Mesendoderm (in vitro differentiated cells): ENCODE results near the gene LDLRAD1. TPM values are rescaled to one million over a fixed set of nuclear protein-coding genes. Genes with fewer than 3 reads are reported as not detected.

Source experiments
- DNase-seq: peaks from one replicate; pipeline ENCODE4 v3.0.0; 2013
- H2AK5ac ChIP-seq: 2 replicates; pipeline ENCODE4 v1.6.1; 2013; ENCODE audit warnings: low read length, inconsistent platforms
- H2BK120ac ChIP-seq: 2 replicates; pipeline ENCODE4 v1.6.1; 2013; ENCODE audit warnings: low read depth, mild to moderate bottlenecking, low read length, moderate library complexity, mixed read lengths
- H2BK15ac ChIP-seq: replicated peaks from 2 replicates; pipeline ENCODE4 v1.6.1; 2013; ENCODE audit warnings: low read depth, mild to moderate bottlenecking, moderate library complexity
- H2BK5ac ChIP-seq: 2 replicates; pipeline ENCODE4 v1.6.1; 2013; ENCODE audit warnings: low read length, inconsistent platforms
- H3K18ac ChIP-seq: 2 replicates; pipeline ENCODE4 v1.6.1; 2013; ENCODE audit warnings: mild to moderate bottlenecking, low read length, mixed read lengths
- H3K23ac ChIP-seq: one replicate; pipeline ENCODE4 v1.6.1; 2013; ENCODE audit warnings: low read length
- H3K27ac ChIP-seq: 2 replicates; pipeline ENCODE4 v1.5.1; 2013; ENCODE audit warnings: low read depth, mild to moderate bottlenecking, inconsistent platforms, low read length, moderate library complexity
- H3K27me3 ChIP-seq: 2 replicates; pipeline ENCODE4 v1.6.1; 2013; ENCODE audit warnings: low read length, control low read depth, mild to moderate bottlenecking, inconsistent platforms; ENCODE audit not compliant: insufficient read depth, poor library complexity
- H3K36me3 ChIP-seq: 2 replicates; pipeline ENCODE4 v1.6.1; 2013; ENCODE audit warnings: low read length, inconsistent platforms; ENCODE audit not compliant: control insufficient read depth, insufficient read depth
- H3K4ac ChIP-seq: one replicate; pipeline ENCODE4 v1.6.1; 2013; ENCODE audit warnings: low read depth, mild to moderate bottlenecking, low read length, moderate library complexity
- H3K4me1 ChIP-seq: 2 replicates; pipeline ENCODE4 v1.6.1; 2013; ENCODE audit warnings: low read depth, low read length, inconsistent platforms; ENCODE audit not compliant: control insufficient read depth
- H3K4me2 ChIP-seq: 2 replicates; pipeline ENCODE4 v1.6.1; 2013; ENCODE audit warnings: low read length
- H3K4me3 ChIP-seq: 2 replicates; pipeline ENCODE4 v1.5.1; 2013; ENCODE audit warnings: mild to moderate bottlenecking, low read length
- H3K56ac ChIP-seq: one replicate; pipeline ENCODE4 v1.6.1; 2013; ENCODE audit warnings: low read length
- H3K79me1 ChIP-seq: 2 replicates; pipeline ENCODE4 v1.6.1; 2013; ENCODE audit warnings: low read length, inconsistent platforms
- H3K79me2 ChIP-seq: 2 replicates; pipeline ENCODE4 v1.6.1; 2013; ENCODE audit warnings: mild to moderate bottlenecking, low read length; ENCODE audit not compliant: control insufficient read depth, insufficient read depth
- H3K9ac ChIP-seq: 2 replicates; pipeline ENCODE4 v1.6.1; 2013; ENCODE audit warnings: low read length, inconsistent platforms
- H4K5ac ChIP-seq: one replicate; pipeline ENCODE4 v1.6.1; 2013; ENCODE audit warnings: low read length
- H4K8ac ChIP-seq: one replicate; pipeline ENCODE4 v1.6.1; 2013; ENCODE audit warnings: low read depth, mild to moderate bottlenecking, control low read depth, low read length, moderate library complexity
- WGBS: extraction: QIAGEN DNeasy Blood & Tissue Kit; methylation state at CpG from one replicate; pipeline ENCODE4 v1.1.7; 2013; ENCODE audit warnings: low lambda C conversion rate, missing lambda C conversion rate; ENCODE audit not compliant: insufficient coverage; ENCODE audit errors: extremely low coverage; 5-methylcytosine and 5-hydroxymethylcytosine counted together
- polyA plus RNA-seq, 2 experiments: library from polyadenylated mRNA; stranded (reverse); fragments of 200-250 nt; gene quantifications; one replicate each; pipeline ENCODE4 v1.2.3, GENCODE V29; 2013

LDLRAD1 gene
- 0.04 TPM for polyA plus RNA-seq (2013, experiment 1 of 2)
- not detected for polyA plus RNA-seq (2013, experiment 2 of 2)

- Histone ChIP-seq H3K27ac (no peak within 1 kb of the TSS), H3K56ac (no peak within 1 kb of the TSS), H4K5ac (no peak within 1 kb of the TSS), H3K4ac (no peak within 1 kb of the TSS), H3K4me3 (no peak within 1 kb of the TSS), H2BK120ac (no peak within 1 kb of the TSS), H3K79me2 (no peaks in the 10 kb centered on the region), H3K18ac (no peak within 1 kb of the TSS), H3K23ac (no peak within 1 kb of the TSS), H2BK5ac (no peak within 1 kb of the TSS), H3K4me1 (peaks cover 2% of the 10 kb centered on the region), H3K9ac (no peak within 1 kb of the TSS), H3K27me3 (no peaks in the 10 kb centered on the region), H3K4me2 (no peak within 1 kb of the TSS), H2BK15ac (no peak within 1 kb of the TSS), H4K8ac (no peak within 1 kb of the TSS), H3K36me3 (no peaks in the 10 kb centered on the region), H3K79me1 (no peaks in the 10 kb centered on the region), H2AK5ac (no peak within 1 kb of the TSS)
- no CpG with 5 or more reads among the region's 6 CpGs for WGBS
- DNase-seq = no peak
These were observed at the start of gene LDLRAD1 for GRCh38 chr1:54017979-54018378. TSS of gene LDLRAD1 (minus strand) at chr1:54018186. CDS start at chr1:54018112, 74 bp downstream.

DNA sequence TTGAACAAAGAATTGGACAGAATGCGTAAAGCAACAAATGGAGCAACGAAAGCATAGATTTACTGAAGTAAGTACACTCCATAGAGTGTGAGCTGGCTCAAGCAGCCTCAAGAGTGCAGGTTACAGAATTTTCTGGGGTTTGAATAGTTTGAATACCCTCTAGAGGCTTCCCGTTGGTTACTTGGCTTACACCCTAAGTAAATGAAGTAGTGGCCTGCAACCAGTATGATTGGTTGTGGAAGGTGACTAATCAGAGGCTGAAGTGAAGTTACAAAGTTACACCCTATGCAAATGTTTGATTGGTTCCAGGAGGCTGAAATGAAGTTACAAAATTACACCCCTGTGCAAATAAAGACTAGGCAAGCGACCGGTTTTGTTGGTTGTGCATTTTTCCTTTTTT lies 46.3 kb upstream of the LDLRAD1 start:
- no CpG with 5 or more reads among the region's 5 CpGs for WGBS
- no peak overlapping the region for H2BK5ac ChIP-seq
- H3K36me3 ChIP-seq = no peaks in the 10 kb centered on the region
- H3K4ac ChIP-seq = no peak overlapping the region
- H3K79me1 ChIP-seq = no peaks in the 10 kb centered on the region
- H3K56ac ChIP-seq = no peak overlapping the region
- no peaks in the 10 kb centered on the region for H3K79me2 ChIP-seq
- no peak overlapping the region for H2AK5ac ChIP-seq
- no peak overlapping the region for H2BK15ac ChIP-seq
- no peak overlapping the region for H4K5ac ChIP-seq
- DNase-seq = no peak
- no peaks in the 10 kb centered on the region for H3K27me3 ChIP-seq
- no peak overlapping the region for H3K23ac ChIP-seq
- no peak overlapping the region for H4K8ac ChIP-seq
- no peak overlapping the region for H3K9ac ChIP-seq
- no peak overlapping the region for H3K4me3 ChIP-seq
- no peak overlapping the region for H3K18ac ChIP-seq
- no peak overlapping the region for H2BK120ac ChIP-seq
- H3K27ac ChIP-seq = no peak overlapping the region
- no peak overlapping the region for H3K4me2 ChIP-seq
- H3K4me1 ChIP-seq = no peaks in the 10 kb centered on the region

DNA sequence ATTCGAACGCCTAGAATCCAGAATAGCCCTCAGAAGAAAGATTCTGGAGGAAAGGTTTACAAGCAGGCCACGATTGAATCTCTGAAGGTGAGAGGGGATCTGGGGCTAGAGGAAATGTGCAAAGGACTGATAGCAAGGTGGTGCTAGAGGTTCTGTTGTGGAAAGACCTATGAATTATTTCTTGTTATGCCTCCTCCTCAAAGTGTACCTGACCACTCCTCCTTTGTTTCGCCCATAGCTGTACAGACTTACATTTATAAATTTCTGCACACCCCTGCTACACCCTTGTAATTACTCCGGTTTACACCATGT lies 36.4 kb upstream of the LDLRAD1 start:
- peak; percentile 2 for DNase-seq
- Histone ChIP-seq H2BK5ac (no peak overlapping the region), H3K18ac (no peak overlapping the region), H3K4me3 (no peak overlapping the region), H3K27ac (no peak overlapping the region), H3K79me1 (peaks cover 7% of the 10 kb centered on the region), H3K23ac (no peak overlapping the region), H2BK15ac (no peak overlapping the region), H2AK5ac (no peak overlapping the region), H3K56ac (no peak overlapping the region), H3K79me2 (peaks cover 6% of the 10 kb centered on the region), H3K4me2 (no peak overlapping the region), H3K4me1 (no peaks in the 10 kb centered on the region), H3K36me3 (no peaks in the 10 kb centered on the region), H3K4ac (no peak overlapping the region), H4K8ac (peak overlapping the region; percentile 67), H2BK120ac (no peak overlapping the region), H3K9ac (no peak overlapping the region), H4K5ac (no peak overlapping the region), H3K27me3 (no peaks in the 10 kb centered on the region)
- no CpG with 5 or more reads among the region's 5 CpGs for WGBS

- no peaks in the 10 kb centered on the region for H3K4me1 ChIP-seq
- H2BK15ac ChIP-seq = no peak overlapping the region
- peak overlapping the region; percentile 56 for H3K4me3 ChIP-seq
- DNase-seq = no peak
- peaks cover 7% of the 10 kb centered on the region for H3K79me1 ChIP-seq
- H3K23ac ChIP-seq = peak overlapping the region; percentile 52
- H2AK5ac ChIP-seq = no peak overlapping the region
- H4K8ac ChIP-seq = peak overlapping the region; percentile 67
- peak overlapping the region; percentile 54 for H3K4me2 ChIP-seq
- H3K36me3 ChIP-seq = no peaks in the 10 kb centered on the region
- no CpG with 5 or more reads among the region's 21 CpGs for WGBS
- peak overlapping the region; percentile 82 for H3K9ac ChIP-seq
- peak overlapping the region; percentile 92 for H3K56ac ChIP-seq
- peak overlapping the region; percentile 7 for H2BK5ac ChIP-seq
- H3K4ac ChIP-seq = peak overlapping the region; percentile 39
- no peak overlapping the region for H4K5ac ChIP-seq
- no peak overlapping the region for H2BK120ac ChIP-seq
- H3K18ac ChIP-seq = no peak overlapping the region
- no peaks in the 10 kb centered on the region for H3K27me3 ChIP-seq
- peak overlapping the region; percentile 7 for H3K27ac ChIP-seq
- H3K79me2 ChIP-seq = peaks cover 6% of the 10 kb centered on the region
These were observed 35.9 kb upstream of the LDLRAD1 start for GRCh38 chr1:54053745-54054437.

- Histone ChIP-seq H2BK5ac (peak within 1 kb of the TSS; percentile 7), H3K36me3 (no peaks in the 10 kb centered on the region), H3K4me1 (no peaks in the 10 kb centered on the region), H2AK5ac (no peak within 1 kb of the TSS), H3K23ac (peak within 1 kb of the TSS; percentile 52), H3K9ac (peak within 1 kb of the TSS; percentile 82), H2BK15ac (no peak within 1 kb of the TSS), H3K56ac (peak within 1 kb of the TSS; percentile 92), H4K8ac (peak within 1 kb of the TSS; percentile 67), H2BK120ac (no peak within 1 kb of the TSS), H3K4me3 (peak within 1 kb of the TSS; percentile 77), H3K4ac (peak within 1 kb of the TSS; percentile 39), H3K79me2 (peaks cover 6% of the 10 kb centered on the region), H3K27ac (peak within 1 kb of the TSS; percentile 46), H3K18ac (no peak within 1 kb of the TSS), H4K5ac (no peak within 1 kb of the TSS), H3K4me2 (peak within 1 kb of the TSS; percentile 57), H3K79me1 (peaks cover 7% of the 10 kb centered on the region), H3K27me3 (no peaks in the 10 kb centered on the region)
- WGBS = no CpG with 5 or more reads among the region's 59 CpGs
- DNase-seq = peak; percentile 100
These were observed 35.2 kb upstream of the LDLRAD1 start, which contains the start of the genes TCEANC2 and TMEM59 for GRCh38 chr1:54052934-54053744. TSS of gene TCEANC2 (plus strand) at chr1:54053608. CDS start at chr1:54054423, 815 bp downstream. TSS of gene TMEM59 (minus strand) at chr1:54053204. CDS start at chr1:54053188, 16 bp downstream.
